ENCODE data around the gene TOGARAM1.
"Not testable (repeated sequence)": the region's sequence is repeated elsewhere in the genome, so short reads cannot be mapped to it uniquely, and the experiment has no call there.

Gene TOGARAM1

GRCh38 chr14:45038865-45039264 is 76.9 kb downstream of the TOGARAM1 start:
- DNase-seq (ENCODE audit: low read depth) = no peak

- no peak for DNase-seq (ENCODE audit: low read depth)
Measured at GRCh38 chr14:45039390-45039789, 77.4 kb downstream of the TOGARAM1 start.

GRCh38 chr14:45041641-45042040 is 79.7 kb downstream of the TOGARAM1 start:
- no peak for DNase-seq (ENCODE audit: low read depth)

GRCh38 chr14:45044638-45045037 is 82.6 kb downstream of the TOGARAM1 start:
- DNase-seq (ENCODE audit: low read depth) = no peak

- DNase-seq (ENCODE audit: low read depth) = no peak
Measured at GRCh38 chr14:45048385-45048784, 86.4 kb downstream of the TOGARAM1 start.

GRCh38 chr14:45051180-45051579 is 89.2 kb downstream of the TOGARAM1 start:
- no peak for DNase-seq (ENCODE audit: low read depth)

- no peak for DNase-seq (ENCODE audit: low read depth)
Measured at GRCh38 chr14:45051896-45052295, 89.9 kb downstream of the TOGARAM1 start.

GRCh38 chr14:45057349-45057748 is 95.4 kb downstream of the TOGARAM1 start:
- DNase-seq (ENCODE audit: low read depth) = no peak

- no peak for DNase-seq (ENCODE audit: low read depth)
Measured at GRCh38 chr14:45057881-45058364, 95.9 kb downstream of the TOGARAM1 start.

- DNase-seq (ENCODE audit: low read depth) = no peak
Measured at GRCh38 chr14:45060551-45060950, 98.6 kb downstream of the TOGARAM1 start.

GRCh38 chr14:45065540-45065939 is 103.5 kb downstream of the TOGARAM1 start:
- no peak for DNase-seq (ENCODE audit: low read depth)

- no peak for DNase-seq (ENCODE audit: low read depth)
Measured at GRCh38 chr14:45065956-45066355, 104.0 kb downstream of the TOGARAM1 start.

- no peak for DNase-seq (ENCODE audit: low read depth)
Measured at GRCh38 chr14:45066667-45067066, 104.7 kb downstream of the TOGARAM1 start.

GRCh38 chr14:45068396-45068795 is 106.4 kb downstream of the TOGARAM1 start:
- no peak for DNase-seq (ENCODE audit: low read depth)

GRCh38 chr14:45070215-45070614 is 108.2 kb downstream of the TOGARAM1 start:
- DNase-seq (ENCODE audit: low read depth) = no peak

GRCh38 chr14:45072126-45072525 is 110.1 kb downstream of the TOGARAM1 start:
- no peak for DNase-seq (ENCODE audit: low read depth)

GRCh38 chr14:45073231-45073879 is 111.4 kb downstream of the TOGARAM1 start:
- peak; percentile 13 for DNase-seq (ENCODE audit: low read depth)

GRCh38 chr14:45078323-45078722 is 116.3 kb downstream of the TOGARAM1 start:
- DNase-seq (ENCODE audit: low read depth) = no peak

- not testable (repeated sequence) for DNase-seq (ENCODE audit: low read depth)
Measured at GRCh38 chr14:45080416-45080968, 118.5 kb downstream of the TOGARAM1 start.

GRCh38 chr14:45081096-45081495 is 119.1 kb downstream of the TOGARAM1 start:
- DNase-seq (ENCODE audit: low read depth) = not testable (repeated sequence)

- DNase-seq (ENCODE audit: low read depth) = no peak
Measured at GRCh38 chr14:45082420-45082819, 120.4 kb downstream of the TOGARAM1 start.

- DNase-seq (ENCODE audit: low read depth) = no peak
Measured at GRCh38 chr14:45083617-45083975, 121.6 kb downstream of the TOGARAM1 start.

- DNase-seq (ENCODE audit: low read depth) = peak; percentile 89
Measured at GRCh38 chr14:45083976-45084722, 122.2 kb downstream of the TOGARAM1 start, which contains the start of gene PRPF39. Gene PRPF39 (plus strand): TSS chr14:45084116. CDS start chr14:45095240, 11,124 bp downstream.
